ENCODE data around the gene F11R. TPM values are rescaled to one million over a fixed set of nuclear protein-coding genes. Genes with fewer than 3 reads are reported as not detected.

The F11R gene
- total and polyA plus RNA-seq, 10 of the 15 experiments (the other 5 are each of a cell fraction or from before 2014, with no cell fraction given), result 15.3 to 80.9 (median 24.3) TPM

DNA sequence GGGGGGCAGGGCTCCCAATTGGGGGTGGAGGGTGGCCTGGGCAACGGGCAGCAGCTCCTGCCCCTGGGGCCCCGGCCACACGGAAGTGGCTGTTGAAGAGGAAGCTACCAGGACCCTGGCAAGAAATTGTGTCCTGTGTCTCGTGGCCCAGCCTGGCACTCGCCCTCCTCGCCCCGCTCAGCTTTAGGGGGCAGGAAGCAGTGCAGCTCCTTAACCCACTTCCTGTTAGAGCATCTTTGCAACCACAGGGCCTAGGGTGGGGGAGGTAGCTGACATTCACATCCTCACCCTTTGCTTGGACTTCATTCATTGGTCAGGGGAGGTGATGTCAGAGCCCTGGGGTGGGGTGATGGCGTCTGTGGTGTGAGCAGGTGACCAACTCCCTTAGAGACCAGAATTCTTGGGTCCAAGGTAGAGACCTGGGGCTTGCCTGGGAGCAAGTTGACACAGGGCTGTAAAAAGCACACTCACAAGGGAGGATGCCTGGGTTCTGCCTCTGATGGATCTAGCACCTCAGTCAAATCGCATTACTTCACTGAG is 48.8 kb upstream of the F11R start, which contains the start of gene ARHGAP30 (continued):
- TF ChIP-seq ZNF384 (IDR thresholded peaks at IDR 0.05; ENCODE audit: borderline replicate concordance, low read depth, low read length), result no peak
- TF ChIP-seq POU2F2 (IDR thresholded peaks at IDR 0.05; ENCODE audit: borderline replicate concordance, low read depth, low read length), result peak; percentile 74; the same call in 1 of the 3 replicates
- TF ChIP-seq, protein P1, sequence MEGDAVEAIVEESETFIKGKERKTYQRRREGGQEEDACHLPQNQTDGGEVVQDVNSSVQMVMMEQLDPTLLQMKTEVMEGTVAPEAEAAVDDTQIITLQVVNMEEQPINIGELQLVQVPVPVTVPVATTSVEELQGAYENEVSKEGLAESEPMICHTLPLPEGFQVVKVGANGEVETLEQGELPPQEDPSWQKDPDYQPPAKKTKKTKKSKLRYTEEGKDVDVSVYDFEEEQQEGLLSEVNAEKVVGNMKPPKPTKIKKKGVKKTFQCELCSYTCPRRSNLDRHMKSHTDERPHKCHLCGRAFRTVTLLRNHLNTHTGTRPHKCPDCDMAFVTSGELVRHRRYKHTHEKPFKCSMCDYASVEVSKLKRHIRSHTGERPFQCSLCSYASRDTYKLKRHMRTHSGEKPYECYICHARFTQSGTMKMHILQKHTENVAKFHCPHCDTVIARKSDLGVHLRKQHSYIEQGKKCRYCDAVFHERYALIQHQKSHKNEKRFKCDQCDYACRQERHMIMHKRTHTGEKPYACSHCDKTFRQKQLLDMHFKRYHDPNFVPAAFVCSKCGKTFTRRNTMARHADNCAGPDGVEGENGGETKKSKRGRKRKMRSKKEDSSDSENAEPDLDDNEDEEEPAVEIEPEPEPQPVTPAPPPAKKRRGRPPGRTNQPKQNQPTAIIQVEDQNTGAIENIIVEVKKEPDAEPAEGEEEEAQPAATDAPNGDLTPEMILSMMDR (IDR thresholded peaks at IDR 0.05 in 2 of 3, conservative IDR thresholded peaks at IDR 0.05 in 1 of 3; ENCODE audit: control insufficient read depth in 2 of 3, extremely low read depth in 1 of 3, insufficient read depth in 1 of 3, low read depth in 3 of 3, low read length in 3 of 3), result no peak
- peak; percentile 78 for TF ChIP-seq SPI1 (IDR thresholded peaks at IDR 0.05; ENCODE audit: borderline replicate concordance, insufficient read depth, low read depth, low read length)
- TF ChIP-seq SIN3A (IDR thresholded peaks at IDR 0.05; ENCODE audit: low read depth, low read length), result no peak; the same call in 1 of the 2 replicates
- peak in 1 of 2 experiments; percentile 87; a peak in 2 of 4 replicates for TF ChIP-seq ETV6 (conservative IDR thresholded peaks at IDR 0.05 in 1 of 2, IDR thresholded peaks at IDR 0.05 in 1 of 2; ENCODE audit: borderline replicate concordance in 1 of 2, low read depth in 1 of 2)
- no peak for TF ChIP-seq MYB (IDR thresholded peaks at IDR 0.05; ENCODE audit: borderline replicate concordance, low read depth, low read length)
- TF ChIP-seq, protein P2, sequence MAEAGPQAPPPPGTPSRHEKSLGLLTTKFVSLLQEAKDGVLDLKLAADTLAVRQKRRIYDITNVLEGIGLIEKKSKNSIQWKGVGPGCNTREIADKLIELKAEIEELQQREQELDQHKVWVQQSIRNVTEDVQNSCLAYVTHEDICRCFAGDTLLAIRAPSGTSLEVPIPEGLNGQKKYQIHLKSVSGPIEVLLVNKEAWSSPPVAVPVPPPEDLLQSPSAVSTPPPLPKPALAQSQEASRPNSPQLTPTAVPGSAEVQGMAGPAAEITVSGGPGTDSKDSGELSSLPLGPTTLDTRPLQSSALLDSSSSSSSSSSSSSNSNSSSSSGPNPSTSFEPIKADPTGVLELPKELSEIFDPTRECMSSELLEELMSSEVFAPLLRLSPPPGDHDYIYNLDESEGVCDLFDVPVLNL (IDR thresholded peaks at IDR 0.05; ENCODE audit: low read depth, low read length), result no peak
- TF ChIP-seq GATAD2B (conservative IDR thresholded peaks at IDR 0.05; ENCODE audit: low read depth), result peak; percentile 75; the same call in 1 of the 2 replicates
- TF ChIP-seq, protein P3, sequence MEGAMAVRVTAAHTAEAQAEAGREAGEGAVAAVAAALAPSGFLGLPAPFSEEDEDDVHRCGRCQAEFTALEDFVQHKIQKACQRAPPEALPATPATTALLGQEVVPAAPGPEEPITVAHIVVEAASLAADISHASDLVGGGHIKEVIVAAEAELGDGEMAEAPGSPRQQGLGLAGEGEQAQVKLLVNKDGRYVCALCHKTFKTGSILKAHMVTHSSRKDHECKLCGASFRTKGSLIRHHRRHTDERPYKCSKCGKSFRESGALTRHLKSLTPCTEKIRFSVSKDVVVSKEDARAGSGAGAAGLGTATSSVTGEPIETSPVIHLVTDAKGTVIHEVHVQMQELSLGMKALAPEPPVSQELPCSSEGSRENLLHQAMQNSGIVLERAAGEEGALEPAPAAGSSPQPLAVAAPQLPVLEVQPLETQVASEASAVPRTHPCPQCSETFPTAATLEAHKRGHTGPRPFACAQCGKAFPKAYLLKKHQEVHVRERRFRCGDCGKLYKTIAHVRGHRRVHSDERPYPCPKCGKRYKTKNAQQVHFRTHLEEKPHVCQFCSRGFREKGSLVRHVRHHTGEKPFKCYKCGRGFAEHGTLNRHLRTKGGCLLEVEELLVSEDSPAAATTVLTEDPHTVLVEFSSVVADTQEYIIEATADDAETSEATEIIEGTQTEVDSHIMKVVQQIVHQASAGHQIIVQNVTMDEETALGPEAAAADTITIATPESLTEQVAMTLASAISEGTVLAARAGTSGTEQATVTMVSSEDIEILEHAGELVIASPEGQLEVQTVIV (IDR thresholded peaks at IDR 0.05; ENCODE audit: borderline replicate concordance, partially characterized antibody), result peak; percentile 56
- no peak; the same call in 1 of the 2 replicates for TF ChIP-seq ZNF207 (IDR thresholded peaks at IDR 0.05; ENCODE audit: borderline replicate concordance)
- TF ChIP-seq HDGF (IDR thresholded peaks at IDR 0.05), result no peak
- TF ChIP-seq STAT3 (IDR thresholded peaks at IDR 0.05; ENCODE audit: low read depth, low read length), result no peak
- TF ChIP-seq, protein P4, sequence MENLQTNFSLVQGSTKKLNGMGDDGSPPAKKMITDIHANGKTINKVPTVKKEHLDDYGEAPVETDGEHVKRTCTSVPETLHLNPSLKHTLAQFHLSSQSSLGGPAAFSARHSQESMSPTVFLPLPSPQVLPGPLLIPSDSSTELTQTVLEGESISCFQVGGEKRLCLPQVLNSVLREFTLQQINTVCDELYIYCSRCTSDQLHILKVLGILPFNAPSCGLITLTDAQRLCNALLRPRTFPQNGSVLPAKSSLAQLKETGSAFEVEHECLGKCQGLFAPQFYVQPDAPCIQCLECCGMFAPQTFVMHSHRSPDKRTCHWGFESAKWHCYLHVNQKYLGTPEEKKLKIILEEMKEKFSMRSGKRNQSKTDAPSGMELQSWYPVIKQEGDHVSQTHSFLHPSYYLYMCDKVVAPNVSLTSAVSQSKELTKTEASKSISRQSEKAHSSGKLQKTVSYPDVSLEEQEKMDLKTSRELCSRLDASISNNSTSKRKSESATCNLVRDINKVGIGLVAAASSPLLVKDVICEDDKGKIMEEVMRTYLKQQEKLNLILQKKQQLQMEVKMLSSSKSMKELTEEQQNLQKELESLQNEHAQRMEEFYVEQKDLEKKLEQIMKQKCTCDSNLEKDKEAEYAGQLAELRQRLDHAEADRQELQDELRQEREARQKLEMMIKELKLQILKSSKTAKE (IDR thresholded peaks at IDR 0.05; ENCODE audit: low read depth, poor library complexity, severe bottlenecking), result peak; percentile 22
- TF ChIP-seq RBBP5 (conservative IDR thresholded peaks at IDR 0.05), result no peak
- TF ChIP-seq MTA2 (IDR thresholded peaks at IDR 0.05; ENCODE audit: low read depth), result peak; percentile 49
- TF ChIP-seq SUPT20H (IDR thresholded peaks at IDR 0.05; ENCODE audit: borderline replicate concordance, control insufficient read depth, low read depth, low read length), result no peak
- TF ChIP-seq, protein P5, sequence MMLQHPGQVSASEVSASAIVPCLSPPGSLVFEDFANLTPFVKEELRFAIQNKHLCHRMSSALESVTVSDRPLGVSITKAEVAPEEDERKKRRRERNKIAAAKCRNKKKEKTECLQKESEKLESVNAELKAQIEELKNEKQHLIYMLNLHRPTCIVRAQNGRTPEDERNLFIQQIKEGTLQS (IDR thresholded peaks at IDR 0.05; ENCODE audit: borderline replicate concordance, extremely low read depth, low read depth, low read length), result no peak
- TF ChIP-seq RELA (IDR thresholded peaks at IDR 0.05; ENCODE audit: borderline replicate concordance, partially characterized antibody), result no peak
- TF ChIP-seq, protein P6, sequence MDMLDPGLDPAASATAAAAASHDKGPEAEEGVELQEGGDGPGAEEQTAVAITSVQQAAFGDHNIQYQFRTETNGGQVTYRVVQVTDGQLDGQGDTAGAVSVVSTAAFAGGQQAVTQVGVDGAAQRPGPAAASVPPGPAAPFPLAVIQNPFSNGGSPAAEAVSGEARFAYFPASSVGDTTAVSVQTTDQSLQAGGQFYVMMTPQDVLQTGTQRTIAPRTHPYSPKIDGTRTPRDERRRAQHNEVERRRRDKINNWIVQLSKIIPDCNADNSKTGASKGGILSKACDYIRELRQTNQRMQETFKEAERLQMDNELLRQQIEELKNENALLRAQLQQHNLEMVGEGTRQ (IDR thresholded peaks at IDR 0.05; ENCODE audit: borderline replicate concordance, low read depth, low read length), result peak; percentile 23; the same call in 1 of the 2 replicates

Data from GM12878 (cell line).